Measurements from ENCODE around the gene ST7.

DNA sequence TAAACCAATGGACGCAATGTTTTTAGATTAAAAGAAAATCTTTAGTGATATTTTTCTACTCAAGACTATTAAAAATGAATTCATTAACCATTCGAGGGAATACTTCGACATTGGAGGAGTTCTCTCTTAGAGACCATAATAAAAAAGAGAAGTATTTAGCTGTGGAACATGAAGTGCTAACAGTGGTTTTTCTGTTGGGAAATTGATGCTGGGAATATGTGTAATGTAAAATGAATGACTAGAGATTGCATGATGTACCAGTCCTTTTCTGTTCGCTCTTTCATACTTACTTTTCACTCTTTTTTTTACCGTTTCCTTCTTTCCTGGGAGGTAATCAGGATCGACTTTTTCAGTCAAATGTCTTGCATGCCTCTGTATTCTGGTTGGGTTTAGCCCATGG is 41.3 kb downstream of the ST7 start:
- TF ChIP-seq, protein P1, sequence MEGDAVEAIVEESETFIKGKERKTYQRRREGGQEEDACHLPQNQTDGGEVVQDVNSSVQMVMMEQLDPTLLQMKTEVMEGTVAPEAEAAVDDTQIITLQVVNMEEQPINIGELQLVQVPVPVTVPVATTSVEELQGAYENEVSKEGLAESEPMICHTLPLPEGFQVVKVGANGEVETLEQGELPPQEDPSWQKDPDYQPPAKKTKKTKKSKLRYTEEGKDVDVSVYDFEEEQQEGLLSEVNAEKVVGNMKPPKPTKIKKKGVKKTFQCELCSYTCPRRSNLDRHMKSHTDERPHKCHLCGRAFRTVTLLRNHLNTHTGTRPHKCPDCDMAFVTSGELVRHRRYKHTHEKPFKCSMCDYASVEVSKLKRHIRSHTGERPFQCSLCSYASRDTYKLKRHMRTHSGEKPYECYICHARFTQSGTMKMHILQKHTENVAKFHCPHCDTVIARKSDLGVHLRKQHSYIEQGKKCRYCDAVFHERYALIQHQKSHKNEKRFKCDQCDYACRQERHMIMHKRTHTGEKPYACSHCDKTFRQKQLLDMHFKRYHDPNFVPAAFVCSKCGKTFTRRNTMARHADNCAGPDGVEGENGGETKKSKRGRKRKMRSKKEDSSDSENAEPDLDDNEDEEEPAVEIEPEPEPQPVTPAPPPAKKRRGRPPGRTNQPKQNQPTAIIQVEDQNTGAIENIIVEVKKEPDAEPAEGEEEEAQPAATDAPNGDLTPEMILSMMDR (IDR thresholded peaks at IDR 0.05): no peak
- no peak for TF ChIP-seq EP300 (IDR thresholded peaks at IDR 0.05; ENCODE audit: low read depth)

All from transverse colon (tissue), 3 donors.